ENCODE data around the gene TPRG1.

TPRG1 gene

GRCh38 chr3:189288348-189289235 lies 116.8 kb downstream of the TPRG1 start:
- DNase-seq (ENCODE audit: insufficient read length, low spot score) = no peak
- no peak for TF ChIP-seq CTCF (IDR thresholded peaks at IDR 0.05; ENCODE audit: insufficient read depth, missing control alignments)
- no peak for FAIRE-seq

- no peak for DNase-seq (ENCODE audit: insufficient read length, low spot score)
- FAIRE-seq = no peak
- no peak for TF ChIP-seq CTCF (IDR thresholded peaks at IDR 0.05; ENCODE audit: insufficient read depth, missing control alignments)
Measured at GRCh38 chr3:189289251-189289650, 117.5 kb downstream of the TPRG1 start.

- FAIRE-seq = no peak
- TF ChIP-seq CTCF (IDR thresholded peaks at IDR 0.05; ENCODE audit: insufficient read depth, missing control alignments) = no peak
- DNase-seq (ENCODE audit: insufficient read length, low spot score) = no peak
Measured at GRCh38 chr3:189292667-189293484, 121.1 kb downstream of the TPRG1 start.

GRCh38 chr3:189294649-189295048 lies 122.9 kb downstream of the TPRG1 start:
- FAIRE-seq (no peak), DNase-seq (ENCODE audit: insufficient read length, low spot score) (no peak)
- TF ChIP-seq CTCF (IDR thresholded peaks at IDR 0.05; ENCODE audit: insufficient read depth, missing control alignments) = no peak

GRCh38 chr3:189295089-189295488 lies 123.3 kb downstream of the TPRG1 start:
- FAIRE-seq (no peak), DNase-seq (ENCODE audit: insufficient read length, low spot score) (no peak)
- no peak for TF ChIP-seq CTCF (IDR thresholded peaks at IDR 0.05; ENCODE audit: insufficient read depth, missing control alignments)

GRCh38 chr3:189297932-189298331 lies 126.2 kb downstream of the TPRG1 start:
- TF ChIP-seq CTCF (IDR thresholded peaks at IDR 0.05; ENCODE audit: insufficient read depth, missing control alignments) = no peak
- DNase-seq (ENCODE audit: insufficient read length, low spot score) = no peak
- FAIRE-seq = no peak
